Measurements from ENCODE around the gene ASB14. TPM values are rescaled to one million over a fixed set of nuclear protein-coding genes. Genes with fewer than 3 reads are reported as not detected.

Gene ASB14
- polyA plus RNA-seq, 3 donors: not detected

GRCh38 chr3:57268416-57268815 is 24.1 kb downstream of the ASB14 start:
- DNase-seq: no peak
- Histone ChIP-seq H3K4me2 (replicated peaks; ENCODE audit: extremely low read depth, low read length, poor library complexity, severe bottlenecking) (no peak overlapping the region), H3K9ac (ENCODE audit: insufficient read depth, low read length, poor library complexity, severe bottlenecking) (no peak overlapping the region), H3K4me3 (replicated peaks in 1 of 3; ENCODE audit: low read depth in 2 of 3, low read length in 3 of 3) (no peak overlapping the region), H3K27ac (ENCODE audit: low read depth in 1 of 2, low read length in 2 of 2) (no peak overlapping the region), H3K27me3 (ENCODE audit: control insufficient read depth in 2 of 2, insufficient read depth in 2 of 2, low read length in 2 of 2) (no peaks in the 10 kb centered on the region), H3K9me3 (replicated peaks in 1 of 2; ENCODE audit: control insufficient read depth in 1 of 2, insufficient read depth in 1 of 2, low read length in 2 of 2) (no peaks in the 10 kb centered on the region), H3K4me1 (ENCODE audit: control insufficient read depth in 1 of 2, insufficient read depth in 2 of 2, low read length in 2 of 2) (no peaks in the 10 kb centered on the region), H2AFZ (ENCODE audit: insufficient read depth, low read depth, low read length, poor library complexity, severe bottlenecking) (no peak overlapping the region), H3K36me3 (replicated peaks in 1 of 2; ENCODE audit: control insufficient read depth in 1 of 2, insufficient read depth in 2 of 2, low read length in 2 of 2) (peaks cover 74 to 95% of the 10 kb centered on the region in 2 donors), H4K20me1 (ENCODE audit: insufficient read depth, low read length) (no peaks in the 10 kb centered on the region), H3K79me2 (ENCODE audit: insufficient read depth, low read length) (peaks cover 2% of the 10 kb centered on the region)
- peaks cover 0 to 5% (median 0%) of the 10 kb centered on the region in 7 donors for H3K9me3 Mint-ChIP-seq
- H3K4me1 Mint-ChIP-seq: no peaks in the 10 kb centered on the region
- no peak overlapping the region for H3K4me3 Mint-ChIP-seq
- no peak overlapping the region for H3K27ac Mint-ChIP-seq
- no peaks in the 10 kb centered on the region for H3K27me3 Mint-ChIP-seq (ENCODE audit: low read depth in 3 of 3)
- no peak for TF ChIP-seq CTCF (IDR thresholded peaks at IDR 0.05)
- peaks cover 75 to 90% of the 10 kb centered on the region in 2 donors for H3K36me3 Mint-ChIP-seq
- intact Hi-C loops (cut with micrococcal nuclease): no loop called here
- no CpG with 5 or more reads among the region's 1 CpG for WGBS (ENCODE audit: insufficient coverage)

GRCh38 chr3:57261929-57262328 is 30.6 kb downstream of the ASB14 start:
- no CpG with 5 or more reads among the region's 3 CpGs for WGBS (ENCODE audit: insufficient coverage)
- H3K27me3 Mint-ChIP-seq (ENCODE audit: low read depth in 3 of 3): no peaks in the 10 kb centered on the region
- TF ChIP-seq CTCF (IDR thresholded peaks at IDR 0.05): no peak
- H4K20me1 ChIP-seq (ENCODE audit: insufficient read depth, low read length): no peaks in the 10 kb centered on the region
- peaks cover 0 to 16% (median 5%) of the 10 kb centered on the region in 7 donors for H3K9me3 Mint-ChIP-seq
- peaks cover 74 to 97% of the 10 kb centered on the region in 2 donors for H3K36me3 ChIP-seq (replicated peaks in 1 of 2; ENCODE audit: control insufficient read depth in 1 of 2, insufficient read depth in 2 of 2, low read length in 2 of 2)
- no peak overlapping the region for H3K27ac Mint-ChIP-seq
- no peak overlapping the region for H3K4me3 ChIP-seq (replicated peaks in 1 of 3; ENCODE audit: low read depth in 2 of 3, low read length in 3 of 3)
- H3K4me1 ChIP-seq (ENCODE audit: control insufficient read depth in 1 of 2, insufficient read depth in 2 of 2, low read length in 2 of 2): no peaks in the 10 kb centered on the region
- no peaks in the 10 kb centered on the region for H3K27me3 ChIP-seq (ENCODE audit: control insufficient read depth in 2 of 2, insufficient read depth in 2 of 2, low read length in 2 of 2)
- no peak overlapping the region for H3K9ac ChIP-seq (ENCODE audit: insufficient read depth, low read length, poor library complexity, severe bottlenecking)
- no peak overlapping the region for H2AFZ ChIP-seq (ENCODE audit: insufficient read depth, low read depth, low read length, poor library complexity, severe bottlenecking)
- no peak overlapping the region for H3K4me2 ChIP-seq (replicated peaks; ENCODE audit: extremely low read depth, low read length, poor library complexity, severe bottlenecking)
- no peak overlapping the region for H3K4me3 Mint-ChIP-seq
- no peaks in the 10 kb centered on the region for H3K4me1 Mint-ChIP-seq
- peaks cover 81 to 95% of the 10 kb centered on the region in 2 donors for H3K36me3 Mint-ChIP-seq
- DNase-seq: no peak
- H3K79me2 ChIP-seq (ENCODE audit: insufficient read depth, low read length): peaks cover 2% of the 10 kb centered on the region
- intact Hi-C loops (cut with micrococcal nuclease): no loop called here
- no peaks in the 10 kb centered on the region for H3K9me3 ChIP-seq (replicated peaks in 1 of 2; ENCODE audit: control insufficient read depth in 1 of 2, insufficient read depth in 1 of 2, low read length in 2 of 2)
- no peak overlapping the region for H3K27ac ChIP-seq (ENCODE audit: low read depth in 1 of 2, low read length in 2 of 2)
